IMR-90 (cell line): ENCODE results near the gene SDK1.

ENCODE experiments used
- CEBPB ChIP-seq: IDR thresholded peaks from 2 replicates; pipeline ENCODE4 v1.6.1; 2012; ENCODE audit warnings: low read depth, low read length, improper control_type of control experiment
- TF ChIP-seq, protein P1 (sequence below): conservative IDR thresholded peaks from 2 replicates; pipeline ENCODE4 v1.5.1; 2012; ENCODE audit warnings: mild to moderate bottlenecking, low read depth, low read length, improper control_type of control experiment

DNA sequence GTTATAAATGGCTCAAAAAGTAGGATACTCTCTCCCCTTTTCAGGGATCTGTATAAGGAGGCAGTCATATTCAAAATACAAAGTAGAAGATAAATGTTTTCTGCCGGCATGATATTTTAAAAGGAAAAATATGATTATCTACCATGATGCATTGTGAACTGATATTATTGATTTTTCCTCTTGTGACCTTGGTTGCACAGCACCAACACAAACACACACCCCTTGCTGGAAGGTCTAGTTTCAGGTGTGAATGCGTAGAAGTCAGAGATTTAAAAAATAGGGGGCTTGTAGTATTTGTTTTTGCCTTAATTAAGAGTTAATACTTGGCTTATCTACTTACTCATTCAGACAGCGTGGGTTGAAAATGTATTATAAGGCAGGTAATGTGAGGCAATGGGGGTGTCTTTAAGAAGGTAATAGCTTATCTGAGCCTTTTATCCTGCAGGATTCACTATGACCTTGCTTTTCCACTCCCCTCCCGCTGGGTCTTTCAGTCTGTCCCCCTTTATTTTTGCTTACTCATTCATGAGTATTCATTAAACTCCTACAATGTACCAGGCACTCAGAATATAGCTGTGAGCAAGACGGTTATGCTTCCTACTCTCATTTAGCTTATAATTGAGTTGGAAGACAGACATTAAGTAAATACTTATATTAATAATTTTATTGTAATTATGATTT is 390.6 kb downstream of the SDK1 start:
- TF ChIP-seq, protein P1, sequence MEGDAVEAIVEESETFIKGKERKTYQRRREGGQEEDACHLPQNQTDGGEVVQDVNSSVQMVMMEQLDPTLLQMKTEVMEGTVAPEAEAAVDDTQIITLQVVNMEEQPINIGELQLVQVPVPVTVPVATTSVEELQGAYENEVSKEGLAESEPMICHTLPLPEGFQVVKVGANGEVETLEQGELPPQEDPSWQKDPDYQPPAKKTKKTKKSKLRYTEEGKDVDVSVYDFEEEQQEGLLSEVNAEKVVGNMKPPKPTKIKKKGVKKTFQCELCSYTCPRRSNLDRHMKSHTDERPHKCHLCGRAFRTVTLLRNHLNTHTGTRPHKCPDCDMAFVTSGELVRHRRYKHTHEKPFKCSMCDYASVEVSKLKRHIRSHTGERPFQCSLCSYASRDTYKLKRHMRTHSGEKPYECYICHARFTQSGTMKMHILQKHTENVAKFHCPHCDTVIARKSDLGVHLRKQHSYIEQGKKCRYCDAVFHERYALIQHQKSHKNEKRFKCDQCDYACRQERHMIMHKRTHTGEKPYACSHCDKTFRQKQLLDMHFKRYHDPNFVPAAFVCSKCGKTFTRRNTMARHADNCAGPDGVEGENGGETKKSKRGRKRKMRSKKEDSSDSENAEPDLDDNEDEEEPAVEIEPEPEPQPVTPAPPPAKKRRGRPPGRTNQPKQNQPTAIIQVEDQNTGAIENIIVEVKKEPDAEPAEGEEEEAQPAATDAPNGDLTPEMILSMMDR: no peak
- no peak for TF ChIP-seq CEBPB
